Endothelial cell of umbilical vein (primary cell): ENCODE data around the gene NGEF. TPM values are rescaled to one million over a fixed set of nuclear protein-coding genes. Genes with fewer than 3 reads are reported as not detected.

ENCODE experiments used
- BruUV-seq: library from RNA; stranded (reverse); fragments of 400-500 nt; replicated peaks from 2 replicates; lab custom pipeline; 2021; lab: Mats Ljungman, UMichigan
- CTCF ChIA-PET: fragments of 300-600, 350-600 bp; sonication (Branson Sonifier 250); formaldehyde crosslinking; loops from one replicate; lab custom pipeline; 2021; ENCODE audit warnings: antibody characterized with exemption, inconsistent platforms; lab: Charles Lee
- POLR2A ChIA-PET: fragments of 300-600, 350-600 bp; sonication (Branson Sonifier 250); formaldehyde crosslinking; loops from one replicate; lab custom pipeline; 2021; ENCODE audit warnings: antibody characterized with exemption, inconsistent platforms; lab: Charles Lee
- DNase-seq: peaks from one replicate; pipeline ENCODE4 v3.0.0-alpha.2; 2011; ENCODE audit warnings: low read depth, low spot score
- FAIRE-seq: peaks from 2 replicates; lab custom pipeline; 2011; peaks lifted over from hg19 to GRCh38; lab: Jason Lieb, UNC
- H2AFZ ChIP-seq: 2 replicates; pipeline ENCODE4 v1.6.0; 2012; ENCODE audit warnings: low read depth, low read length, control low read depth, inconsistent platforms
- H3K27ac ChIP-seq: 2 replicates; pipeline ENCODE4 v1.5.1; 2011; ENCODE audit warnings: low read depth, mild to moderate bottlenecking, control low read depth, low read length, moderate library complexity; ENCODE audit not compliant: insufficient read depth
- H3K27me3 ChIP-seq, 2 experiments: 2 replicates each; pipeline versions ENCODE4 v1.6.0 to v1.6.1; 2011; ENCODE audit warnings: low read length in 2 of 2, mixed read lengths in 1 of 2; ENCODE audit not compliant: control insufficient read depth in 2 of 2, insufficient read depth in 2 of 2
- H3K36me3 ChIP-seq, 2 experiments: 2 replicates in 1 of 2; 3 replicates in 1 of 2; pipeline ENCODE4 v1.5.1; 2011; ENCODE audit warnings: low read length in 2 of 2, mild to moderate bottlenecking in 1 of 2, moderate library complexity in 1 of 2; ENCODE audit not compliant: control insufficient read depth in 2 of 2, insufficient read depth in 2 of 2; ENCODE audit errors: extremely low read depth in 1 of 2
- H3K4me1 ChIP-seq: 3 replicates; pipeline ENCODE4 v1.5.1; 2011; ENCODE audit warnings: mild to moderate bottlenecking, low read length; ENCODE audit not compliant: control insufficient read depth, insufficient read depth; ENCODE audit errors: extremely low read depth
- H3K4me2 ChIP-seq: 2 replicates; pipeline ENCODE4 v1.6.1; 2011; ENCODE audit warnings: low read length, control low read depth, mixed read lengths; ENCODE audit not compliant: insufficient read depth
- H3K4me3 ChIP-seq, 3 experiments: fragments of 200-600 bp in 1 of 3; sonication (generic), shearing (Covaris generic) in 1 of 3; replicated peaks in 1 of 3; 2 replicates each; pipeline ENCODE4 v1.5.1; 2011 to 2016; ENCODE audit warnings: control low read depth in 3 of 3, low read length in 3 of 3, mild to moderate bottlenecking in 2 of 3, inconsistent platforms in 1 of 3, low read depth in 1 of 3, moderate library complexity in 1 of 3; ENCODE audit not compliant: insufficient read depth in 1 of 3
- H3K79me2 ChIP-seq: 2 replicates; pipeline ENCODE4 v1.6.0; 2012; ENCODE audit warnings: low read length, inconsistent platforms; ENCODE audit not compliant: control insufficient read depth, insufficient read depth
- H3K9ac ChIP-seq: replicated peaks from 2 replicates; pipeline ENCODE3; 2011; ENCODE audit warnings: low read length, control low read depth; ENCODE audit not compliant: insufficient read depth; ENCODE audit errors: extremely low read depth
- H3K9me1 ChIP-seq: replicated peaks from 3 replicates; pipeline ENCODE4 v1.6.0; 2011; ENCODE audit warnings: mild to moderate bottlenecking, low read length; ENCODE audit not compliant: control insufficient read depth, insufficient read depth; ENCODE audit errors: extremely low read depth
- H3K9me3 ChIP-seq: replicated peaks from 2 replicates; pipeline ENCODE4 v1.5.1; 2012; ENCODE audit warnings: low read length, inconsistent platforms; ENCODE audit not compliant: control insufficient read depth, insufficient read depth
- H4K20me1 ChIP-seq: replicated peaks from 2 replicates; pipeline ENCODE3; 2011; ENCODE audit warnings: mild to moderate bottlenecking, low read length; ENCODE audit not compliant: control insufficient read depth, insufficient read depth; ENCODE audit errors: extremely low read depth
- CTCF ChIP-seq, 2 donors: IDR thresholded peaks; 1 replicate in 1 of 2; 2 replicates in 1 of 2; pipeline ENCODE4 v1.5.1; 2011; ENCODE audit warnings: low read length in 2 of 2, mild to moderate bottlenecking in 2 of 2, moderate library complexity in 2 of 2, control low read depth in 1 of 2, inconsistent platforms in 1 of 2, low read depth in 1 of 2; ENCODE audit not compliant: insufficient read depth in 1 of 2; ENCODE audit errors: extremely low read depth in 1 of 2
- EZH2 ChIP-seq: IDR thresholded peaks from 2 replicates; pipeline ENCODE4 v1.6.1; 2012; ENCODE audit warnings: borderline replicate concordance, low read depth, mild to moderate bottlenecking, moderate library complexity, low read length, inconsistent platforms; ENCODE audit not compliant: severe bottlenecking
- FOS ChIP-seq: IDR thresholded peaks from 2 replicates; pipeline ENCODE4 v1.6.1; 2011; ENCODE audit warnings: mild to moderate bottlenecking, low read length, moderate library complexity, borderline replicate concordance; ENCODE audit not compliant: insufficient read depth
- GATA2 ChIP-seq: IDR thresholded peaks from 2 replicates; pipeline ENCODE4 v1.7.0; 2011; ENCODE audit warnings: low read depth, mild to moderate bottlenecking, moderate library complexity, mixed read lengths, low read length; ENCODE audit not compliant: insufficient read length, insufficient read depth
- JUN ChIP-seq: IDR thresholded peaks from 2 replicates; pipeline ENCODE4 v1.6.1; 2011; ENCODE audit warnings: borderline replicate concordance, low read depth; ENCODE audit not compliant: insufficient read length, insufficient read depth
- MAX ChIP-seq: IDR thresholded peaks from 2 replicates; pipeline ENCODE4 v1.6.1; 2011; ENCODE audit not compliant: insufficient read depth, insufficient read length
- MYC ChIP-seq: IDR thresholded peaks from one replicate; pipeline ENCODE4 v1.6.1; 2011; ENCODE audit warnings: mild to moderate bottlenecking, low read depth, low read length
- POLR2A ChIP-seq: IDR thresholded peaks from 2 replicates; pipeline ENCODE4 v1.6.1; 2012; ENCODE audit warnings: low read depth, mild to moderate bottlenecking, control low read depth, low read length
- POLR2AphosphoS5 ChIP-seq: IDR thresholded peaks from 2 replicates; pipeline ENCODE4 v1.6.1; 2012; ENCODE audit warnings: low read depth, mild to moderate bottlenecking, control low read depth, low read length, moderate library complexity; ENCODE audit not compliant: insufficient read depth
- dilution Hi-C: fragments of 300-500 bp; cut with MboI; formaldehyde crosslinking; loops from one replicate; pipeline ENCODE4 v1.15.0; 2019; ENCODE audit warnings: low sequenced_read_pairs; ENCODE audit not compliant: extremely low pct_ligation_motif_present
- intact Hi-C: fragments of 100-400 bp; cut with micrococcal nuclease; formaldehyde crosslinking; loops from one replicate; pipeline ENCODE4 v1.10.0; 2022
- polyA plus RNA-seq, 4 experiments: library from polyadenylated mRNA; depleted of rRNA in 3 of 4; stranded (reverse) in 3 of 4; unstranded in 1 of 4; fragments of >200 nt; gene quantifications; 2 replicates each; pipeline versions ENCODE4 v1.2.1 to v1.2.3, GENCODE V29; 2011 to 2012; ENCODE audit warnings: missing spikeins in 1 of 4
- total RNA-seq: library from RNA; stranded (reverse); gene quantifications from 2 replicates; pipeline ENCODE4 v1.2.3, GENCODE V29; 2021

Gene NGEF
- total and polyA plus RNA-seq, 2 donors (not counting 3 experiments of a cell fraction or from before 2014, with no cell fraction given), result 0.22 to 0.41 TPM

GRCh38 chr2:232941912-232942594, 71.0 kb downstream of the NGEF start:
- Histone ChIP-seq H3K4me2 (no peak overlapping the region), H3K4me3 (no peak overlapping the region), H3K9ac (no peak overlapping the region), H2AFZ (no peak overlapping the region), H3K27me3 (peaks cover 3 to 5% of the 10 kb centered on the region in 2 experiments), H3K79me2 (no peaks in the 10 kb centered on the region), H4K20me1 (no peaks in the 10 kb centered on the region), H3K9me3 (no peaks in the 10 kb centered on the region), H3K27ac (no peak overlapping the region), H3K9me1 (no peaks in the 10 kb centered on the region), H3K4me1 (no peaks in the 10 kb centered on the region), H3K36me3 (no peaks in the 10 kb centered on the region)
- CTCF ChIA-PET, result interaction anchor here (0.6 to 1.2 kb wide), 3 partner anchors 17 to 191 kb away, joined by 3 to 5 read pairs (median 3); no protein-coding TSS in a partner anchor
- dilution Hi-C loops (no loop called here), intact Hi-C loops (no loop called here)
- TF ChIP-seq JUN (no peak), CTCF (IDR thresholded peaks at IDR 0.05; ENCODE audit: extremely low read depth in 1 of 2, insufficient read depth in 1 of 2, low read depth in 1 of 2, low read length in 2 of 2) (no peak), GATA2 (no peak), EZH2 (no peak), POLR2A (no peak), FOS (no peak), POLR2AphosphoS5 (no peak), MAX (no peak), MYC (no peak)
- peak; percentile 35 for FAIRE-seq
- DNase-seq, result no peak
- POLR2A ChIA-PET, result no interaction called here
- no TSS peak for BruUV-seq
